GM18499 (cell line): ENCODE results near the gene SERAC1.

Experiments used
- ATAC-seq: cut with Tn5 transposase; IDR thresholded peaks from one replicate; pipeline ENCODE4 v1.9.1; 2021; ENCODE audit warnings: moderate number of reproducible peaks; ENCODE audit not compliant: insufficient read depth, unreplicated experiment

The SERAC1 gene

GRCh38 chr6:158061709-158062461 is 106.2 kb downstream of the SERAC1 start:
- ATAC-seq = no peak

GRCh38 chr6:158061361-158061708 is 106.7 kb downstream of the SERAC1 start:
- ATAC-seq = no peak

- ATAC-seq = no peak
These were observed 107.4 kb downstream of the SERAC1 start for GRCh38 chr6:158060455-158061360.
